GM18867 (cell line): ENCODE data around the gene UBA3.

Experiments used
- ATAC-seq: cut with Tn5 transposase; IDR thresholded peaks from one replicate; pipeline ENCODE4 v1.9.1; 2021; ENCODE audit warnings: mild to moderate bottlenecking, moderate library complexity; ENCODE audit not compliant: unreplicated experiment

Gene UBA3

GRCh38 chr3:69102384-69102783, 22.2 kb upstream of the UBA3 start:
- ATAC-seq, result no peak

GRCh38 chr3:69099576-69099975, 19.4 kb upstream of the UBA3 start:
- ATAC-seq, result no peak

GRCh38 chr3:69097407-69098086, 17.4 kb upstream of the UBA3 start:
- no peak for ATAC-seq

- no peak for ATAC-seq
Observed at GRCh38 chr3:69096299-69096698, 16.1 kb upstream of the UBA3 start.

- peak; percentile 30 for ATAC-seq
Observed at GRCh38 chr3:69095636-69096035, 15.5 kb upstream of the UBA3 start.

DNA sequence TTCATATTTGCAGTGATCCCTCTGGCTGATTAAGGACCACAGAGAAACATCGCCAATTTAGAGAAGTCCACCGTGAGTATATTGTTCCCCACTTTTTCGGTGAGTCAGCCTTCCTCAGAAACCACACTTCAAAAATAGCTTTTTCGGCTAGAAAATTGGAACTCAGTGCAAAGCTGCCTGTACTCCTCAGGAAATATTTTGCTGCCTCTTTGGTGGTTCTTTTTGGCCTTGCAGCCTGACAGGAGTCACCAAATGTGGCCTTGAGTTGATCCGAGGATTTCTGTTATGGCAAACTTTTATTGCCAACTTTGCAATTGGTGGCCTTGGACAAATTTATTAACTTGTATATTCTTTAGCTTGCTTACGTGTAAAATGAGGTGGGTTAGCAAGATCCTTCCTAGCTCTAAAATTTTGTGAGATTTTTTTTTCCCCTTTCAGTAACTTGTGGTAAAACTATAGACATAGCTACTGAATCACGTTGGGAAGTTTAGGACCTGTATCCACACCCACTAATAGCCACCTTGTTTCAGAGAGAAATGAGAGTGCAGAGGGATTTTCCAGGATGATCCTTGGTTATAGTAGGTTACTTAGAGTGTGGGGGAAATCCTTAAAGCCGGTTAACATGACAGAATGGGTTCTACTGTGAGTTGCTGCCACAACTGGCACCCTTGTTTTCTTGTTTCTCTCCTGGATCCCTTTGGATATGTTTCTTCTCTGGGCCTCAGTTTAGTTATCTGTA, 14.5 kb upstream of the UBA3 start:
- no peak for ATAC-seq

DNA sequence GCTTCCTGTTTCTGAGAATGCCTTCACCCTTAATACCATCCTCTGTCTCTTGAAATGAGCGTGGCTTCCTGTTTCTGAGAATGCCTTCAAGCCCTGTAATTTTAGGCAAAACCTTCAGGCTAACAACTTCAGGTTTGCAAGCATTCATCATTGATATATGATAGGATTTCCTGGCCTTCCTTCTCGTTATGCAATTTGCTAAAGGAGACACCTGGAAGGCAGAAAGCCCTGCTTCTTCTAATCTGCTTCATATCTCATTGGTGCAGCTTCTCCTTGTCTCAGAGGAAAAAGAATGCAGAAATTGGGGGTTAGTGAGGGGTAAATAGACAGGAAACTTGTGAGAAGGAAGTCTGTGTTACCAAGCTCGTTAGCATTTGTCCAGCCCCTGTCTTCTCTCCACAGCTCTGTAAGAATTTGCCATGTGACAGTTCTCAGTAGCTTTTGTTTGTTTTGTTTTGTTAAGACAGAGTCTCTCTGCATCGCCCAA, 11.9 kb upstream of the UBA3 start:
- peak; percentile 78 for ATAC-seq

- ATAC-seq, result no peak
Observed at GRCh38 chr3:69091389-69092029, 11.3 kb upstream of the UBA3 start.

DNA sequence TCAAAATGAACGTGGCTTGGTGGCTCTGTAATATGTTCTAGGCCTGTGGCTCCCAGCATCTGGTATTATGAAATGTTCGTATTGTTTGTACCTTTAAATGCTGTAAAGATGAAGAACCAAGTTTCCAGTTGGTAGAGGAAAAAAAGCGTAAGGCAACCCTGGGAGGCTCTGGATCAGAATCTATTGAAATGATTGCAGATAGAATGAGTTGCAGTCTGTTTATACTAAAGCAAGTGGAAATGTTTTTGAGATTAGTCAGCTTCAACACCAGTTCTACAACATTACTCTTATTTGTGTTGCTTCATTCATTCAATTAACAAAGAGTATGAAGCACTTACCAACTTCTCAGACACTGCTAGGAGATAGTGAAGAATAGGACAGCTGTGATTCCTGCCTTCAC, 9.9 kb upstream of the UBA3 start:
- ATAC-seq, result no peak

DNA sequence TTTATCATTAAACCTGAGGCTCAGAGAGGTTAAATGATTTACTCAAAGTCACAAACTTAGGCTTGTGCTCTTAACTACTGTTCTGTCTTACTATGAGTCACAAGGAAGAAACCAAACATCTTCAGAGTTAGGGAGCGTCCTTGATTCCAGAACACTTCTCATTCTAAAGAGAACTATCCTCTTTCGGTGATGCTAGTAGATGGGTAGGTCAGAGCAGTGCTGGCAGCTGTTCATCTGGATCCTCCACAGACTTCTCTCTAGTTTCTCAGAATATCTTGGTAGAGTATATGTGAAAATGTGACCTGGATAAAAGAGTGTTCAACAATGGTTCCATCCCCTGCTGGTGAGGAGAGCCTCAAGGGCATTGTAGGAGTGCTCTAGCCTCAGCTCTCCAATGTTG, 7.9 kb upstream of the UBA3 start:
- ATAC-seq, result no peak

GRCh38 chr3:69087030-69087791, 7.0 kb upstream of the UBA3 start:
- ATAC-seq, result no peak

GRCh38 chr3:69085833-69086722, 5.9 kb upstream of the UBA3 start:
- no peak for ATAC-seq

DNA sequence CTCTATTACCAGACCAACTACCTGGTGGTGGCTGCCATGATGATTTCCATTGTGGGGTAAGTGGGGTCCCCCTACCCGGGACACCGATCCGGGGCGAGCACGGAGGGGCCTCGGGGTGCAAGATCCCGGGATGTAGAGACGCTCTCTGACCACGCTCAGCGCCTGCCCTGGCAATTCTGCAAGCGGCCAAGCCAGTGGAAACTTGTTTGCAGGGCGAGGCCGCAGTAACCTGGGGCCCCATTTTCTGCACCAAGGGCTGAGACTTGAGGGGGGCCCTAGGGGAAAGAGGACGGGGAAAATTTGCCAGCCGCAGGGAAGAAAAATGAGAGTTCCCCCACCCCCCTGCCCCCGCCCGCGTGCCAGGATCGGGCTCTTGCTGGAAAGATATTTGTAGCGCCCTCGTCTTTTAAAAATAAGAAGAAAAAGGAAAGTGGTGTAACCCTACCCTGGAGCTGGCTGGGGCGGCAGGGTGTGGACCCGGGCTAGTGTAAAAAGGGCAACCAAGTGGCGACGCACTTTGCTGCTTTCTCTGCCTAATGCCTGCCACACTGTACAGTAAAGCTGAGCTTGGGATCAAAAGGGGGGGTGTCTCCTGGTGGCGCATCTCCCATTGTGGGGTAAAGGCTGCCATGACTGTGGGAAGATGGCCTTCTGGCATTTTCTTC, 5.1 kb upstream of the UBA3 start:
- ATAC-seq, result peak; percentile 0

DNA sequence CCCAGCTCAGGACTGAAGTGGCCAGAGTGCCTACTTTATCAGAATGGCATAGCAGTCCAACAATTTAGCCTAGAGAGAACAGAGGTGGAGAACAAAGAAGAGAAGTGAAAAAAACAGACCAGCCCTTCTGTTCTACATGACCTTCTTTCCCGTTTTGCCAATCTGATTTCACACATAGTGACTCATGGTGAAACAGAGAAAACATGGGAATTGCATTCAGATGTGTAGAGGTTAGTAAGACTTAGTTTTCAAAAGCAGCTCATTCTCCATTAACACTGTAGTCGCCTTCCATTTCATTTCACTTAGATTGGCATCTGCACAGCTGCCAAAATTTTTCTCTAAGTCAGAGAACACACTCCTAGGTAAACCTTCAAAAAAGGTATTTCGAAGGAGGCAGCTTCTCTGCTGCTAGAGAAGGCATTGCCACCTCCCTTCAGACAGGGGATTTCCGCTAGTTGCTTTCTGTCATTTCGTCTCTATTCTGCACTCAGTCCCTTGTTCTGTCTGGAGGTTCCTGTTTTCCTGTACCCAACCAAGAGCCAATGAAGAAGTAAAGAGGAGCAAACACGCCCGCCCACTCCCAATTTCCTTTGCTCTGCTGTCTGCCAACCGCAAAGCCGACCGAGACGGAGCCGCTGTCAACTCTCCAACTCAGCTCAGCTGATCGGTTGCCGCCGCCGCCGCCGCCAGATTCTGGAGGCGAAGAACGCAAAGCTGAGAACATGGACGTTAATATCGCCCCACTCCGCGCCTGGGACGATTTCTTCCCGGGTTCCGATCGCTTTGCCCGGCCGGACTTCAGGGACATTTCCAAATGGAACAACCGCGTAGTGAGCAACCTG, 4.4 kb upstream of the UBA3 start, which contains the start of gene ARL6IP5:
TSS of gene ARL6IP5 (plus strand) at position 612 of the 842 bp plus-strand sequence. CDS start at position 723, 111 bp downstream.
- ATAC-seq, result peak; percentile 49

DNA sequence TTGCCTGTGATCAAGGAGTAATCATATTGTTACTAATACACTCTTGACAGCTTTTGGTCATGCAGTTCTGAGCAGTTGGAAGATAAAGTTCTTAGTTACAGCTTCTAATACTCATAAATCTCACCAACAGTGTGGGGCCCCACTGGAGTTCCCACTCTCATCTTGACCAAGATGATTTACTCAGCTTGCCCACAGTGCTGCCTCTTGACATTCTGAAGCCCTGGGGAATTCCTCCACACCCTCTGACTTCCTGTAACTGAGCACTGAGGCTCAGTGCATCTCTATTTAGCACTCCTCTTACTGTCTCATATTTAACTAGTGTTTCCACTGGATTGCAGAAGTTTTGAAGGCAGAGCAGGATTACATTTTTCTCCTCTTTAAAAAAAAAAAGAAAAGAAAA, 2.6 kb upstream of the UBA3 start:
- peak; percentile 57 for ATAC-seq

DNA sequence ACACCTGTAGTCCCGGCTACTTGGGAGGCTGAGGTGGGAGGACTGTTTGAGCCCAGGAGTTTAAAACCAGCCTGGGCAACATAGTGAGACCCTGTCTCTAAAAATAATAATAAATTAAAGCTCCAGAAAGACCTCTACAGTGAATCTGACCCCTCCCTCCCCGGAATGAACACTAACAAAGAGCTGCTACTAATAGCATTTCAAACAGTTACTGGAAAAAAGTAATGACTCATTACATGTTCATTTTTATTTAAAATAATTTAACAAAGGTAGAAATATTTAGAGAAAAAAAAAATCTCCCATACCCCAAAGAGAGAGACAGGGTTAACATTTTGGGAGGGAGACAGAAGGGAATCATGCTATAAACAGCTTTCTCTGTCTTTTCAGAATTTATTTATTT, 2.2 kb upstream of the UBA3 start:
- ATAC-seq, result no peak

DNA sequence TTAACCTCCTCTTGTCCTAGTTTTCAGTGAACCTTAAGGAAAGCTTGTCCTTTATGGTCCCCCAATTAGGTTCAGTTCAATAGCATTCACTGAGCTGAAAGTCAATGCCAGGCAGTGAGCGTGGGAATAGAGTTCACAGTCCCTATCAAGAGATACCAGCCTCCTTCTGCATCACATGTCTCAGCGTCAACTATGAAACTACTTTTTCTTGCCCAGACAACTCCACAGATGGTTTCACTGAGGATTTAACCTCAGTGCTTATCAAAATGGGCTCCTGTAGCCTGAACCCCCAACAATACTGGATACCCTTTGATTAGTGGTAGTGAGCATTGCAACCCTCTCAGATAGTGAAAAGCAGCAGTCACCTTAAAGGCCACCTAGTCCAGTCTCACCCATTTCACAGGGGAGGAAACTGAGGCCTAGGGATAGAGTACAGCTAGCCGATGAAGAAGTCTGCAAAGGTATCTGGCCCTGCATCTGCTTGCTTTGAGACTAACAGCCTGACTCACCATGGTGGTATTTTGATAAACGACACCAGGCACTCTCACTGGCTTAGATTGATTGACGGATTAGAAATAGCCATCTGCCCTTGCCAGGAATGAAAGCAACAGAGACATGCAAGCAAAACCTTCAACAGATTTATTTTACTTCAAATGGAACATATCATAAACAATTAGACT, 1.6 kb upstream of the UBA3 start:
- no peak for ATAC-seq
